Lung (tissue), 12 donors: ENCODE measurements around the gene PYROXD2. TPM values are rescaled to one million over a fixed set of nuclear protein-coding genes. Genes with fewer than 3 reads are reported as not detected.

Experiments
- ATAC-seq: fragments of 200-7000 bp; cut with Tn5 transposase; one replicate; pipeline ENCODE4 v1.9.1; 2020; ENCODE audit warnings: moderate number of reproducible peaks; ENCODE audit not compliant: insufficient read depth, low FRiP score
- DNase-seq, 3 donors: peaks; one replicate each; pipeline ENCODE4 v3.0.0-alpha.2; 2013 to 2017
- H3K27ac ChIP-seq, 2 donors: one replicate each; pipeline ENCODE4 v1.5.1; 2013; ENCODE audit warnings: mild to moderate bottlenecking in 2 of 2, moderate library complexity in 2 of 2, control low read depth in 1 of 2, inconsistent platforms in 1 of 2, low read depth in 1 of 2, low read length in 1 of 2
- H3K27me3 ChIP-seq, 3 donors: one replicate each; pipeline ENCODE4 v1.5.1; 2013; ENCODE audit warnings: low read length in 2 of 3; ENCODE audit not compliant: control insufficient read depth in 3 of 3, insufficient read depth in 3 of 3
- H3K36me3 ChIP-seq, 4 donors: one replicate each; pipeline ENCODE4 v1.5.1; 2013; ENCODE audit warnings: low read length in 4 of 4, mild to moderate bottlenecking in 1 of 4, moderate library complexity in 1 of 4; ENCODE audit not compliant: control insufficient read depth in 4 of 4, insufficient read depth in 4 of 4
- H3K4me1 ChIP-seq, 5 donors: one replicate each; pipeline ENCODE4 v1.5.1; 2013; ENCODE audit warnings: low read length in 5 of 5, mild to moderate bottlenecking in 2 of 5, moderate library complexity in 1 of 5; ENCODE audit not compliant: control insufficient read depth in 5 of 5, insufficient read depth in 5 of 5
- H3K4me3 ChIP-seq: one replicate; pipeline ENCODE4 v1.5.1; 2013; ENCODE audit warnings: mild to moderate bottlenecking, control low read depth, moderate library complexity
- H3K9ac ChIP-seq, 2 donors: one replicate each; pipeline ENCODE4 v1.5.1; 2013; ENCODE audit warnings: low read length in 2 of 2, control low read depth in 1 of 2; ENCODE audit not compliant: insufficient read depth in 1 of 2
- H3K9me3 ChIP-seq, 4 donors: one replicate each; pipeline ENCODE4 v1.5.1; 2013; ENCODE audit warnings: low read length in 3 of 4, mild to moderate bottlenecking in 1 of 4, moderate library complexity in 1 of 4; ENCODE audit not compliant: control insufficient read depth in 4 of 4, insufficient read depth in 3 of 4
- CTCF ChIP-seq: IDR thresholded peaks from 2 replicates; pipeline ENCODE4 v1.5.1; 2012; ENCODE audit warnings: mild to moderate bottlenecking; ENCODE audit errors: control extremely low read depth, extremely low read depth
- WGBS, 2 donors: extraction: QIAGEN DNeasy Blood & Tissue Kit; methylation state at CpG; one replicate each; pipeline ENCODE4 v1.1.7; 2013; 5-methylcytosine and 5-hydroxymethylcytosine counted together
- polyA plus RNA-seq, 2 donors: library from polyadenylated mRNA; stranded (reverse); fragments of 200-250 nt; gene quantifications; one replicate each; pipeline ENCODE4 v1.2.1, GENCODE V29; 2013
- total RNA-seq, 2 donors: library from RNA; depleted of rRNA in 1 of 2; stranded (reverse); fragments of >200 nt in 1 of 2; gene quantifications; one replicate each; pipeline ENCODE4 v1.2.1, GENCODE V29; 2014 to 2021
- donor health status: control.
- donor health status: control.
- donor health status: Bipolar disorder and iron deficiency.
- donor health status: healthy.
- donor health status: DM: yes; HTN: yes; CAD: no.

PYROXD2 gene
- total and polyA plus RNA-seq, 4 donors = 2.3 to 16.8 (median 7.5) TPM

GRCh38 chr10:98368644-98369043 lies 46.3 kb downstream of the PYROXD2 start:
- Histone ChIP-seq H3K36me3 (no peaks in the 10 kb centered on the region), H3K9me3 (no peaks in the 10 kb centered on the region), H3K9ac (no peak overlapping the region), H3K27ac (no peak overlapping the region), H3K27me3 (no peaks in the 10 kb centered on the region), H3K4me1 (peaks cover 0 to 28% (median 10%) of the 10 kb centered on the region in 5 donors), H3K4me3 (no peak overlapping the region)
- TF ChIP-seq CTCF = no peak
- WGBS, 2 donors = 94 to 95% methylated on average over 2 of the region's 2 CpGs
- ATAC-seq = no peak
- DNase-seq = no peak

GRCh38 chr10:98367604-98368451 lies 47.2 kb downstream of the PYROXD2 start:
- 94 to 95% methylated on average over 19 of the region's 19 CpGs for WGBS, 2 donors
- peaks cover 0 to 25% (median 10%) of the 10 kb centered on the region in 5 donors for H3K4me1 ChIP-seq
- ATAC-seq = no peak

GRCh38 chr10:98366062-98366530 lies 48.9 kb downstream of the PYROXD2 start:
- WGBS, 2 donors = 89 to 91% methylated on average over 6 of the region's 6 CpGs
- DNase-seq (peak in 1 of 3 donors; percentile 5), ATAC-seq (no peak)
- Histone ChIP-seq H3K4me3 (no peak overlapping the region), H3K4me1 (peaks cover 0 to 27% (median 7%) of the 10 kb centered on the region in 5 donors), H3K36me3 (no peaks in the 10 kb centered on the region), H3K27me3 (no peaks in the 10 kb centered on the region), H3K9me3 (no peaks in the 10 kb centered on the region), H3K27ac (no peak overlapping the region), H3K9ac (no peak overlapping the region)
- TF ChIP-seq CTCF = no peak

More at GRCh38 chr10:98367604-98368451, 47.2 kb downstream of the PYROXD2 start:
- DNase-seq = peak in 2 of 3 donors; percentile 14 to 44
- H3K4me3 ChIP-seq = no peak overlapping the region
- H3K27me3 ChIP-seq = no peaks in the 10 kb centered on the region
- H3K27ac ChIP-seq = no peak overlapping the region
- H3K9me3 ChIP-seq = no peaks in the 10 kb centered on the region
- no peak overlapping the region for H3K9ac ChIP-seq
- no peaks in the 10 kb centered on the region for H3K36me3 ChIP-seq
- TF ChIP-seq CTCF = no peak
